OCI-LY7 (cell line): ENCODE measurements around the gene TMEM127. TPM values are rescaled to one million over a fixed set of nuclear protein-coding genes. Genes with fewer than 3 reads are reported as not detected.
A peak's percentile ranks its signal among the peaks of the same experiment; 100 is the strongest.

ENCODE experiments used
- BruUV-seq: library from RNA; stranded (reverse); fragments of 400-500 nt; replicated peaks from 2 replicates; lab custom pipeline; 2021; lab: Mats Ljungman, UMichigan
- CTCF ChIA-PET: fragments of 300-600 bp; sonication (Branson Sonifier 250); formaldehyde crosslinking; loops from one replicate; lab custom pipeline; 2022; ENCODE audit warnings: antibody characterized with exemption; ENCODE audit not compliant: unreplicated experiment; lab: Charles Lee
- POLR2A ChIA-PET: fragments of 300-600 bp; sonication (Branson Sonifier 250); formaldehyde crosslinking; loops from one replicate; lab custom pipeline; 2022; ENCODE audit warnings: antibody characterized with exemption; lab: Charles Lee
- DNase-seq: peaks from one replicate; pipeline ENCODE4 v3.0.0-alpha.2; 2015; ENCODE audit warnings: low spot score
- H2AFZ ChIP-seq: fragments of 200-600 bp; sonication (generic), shearing (Covaris generic); 2 replicates; pipeline ENCODE4 v1.6.1; 2014; ENCODE audit warnings: mild to moderate bottlenecking, antibody characterized with exemption, low read length, moderate library complexity
- H3K27ac ChIP-seq: fragments of 200-600 bp; sonication (generic); 2 replicates; pipeline ENCODE4 v1.5.1; 2014; ENCODE audit warnings: mixed run types, low read depth, mild to moderate bottlenecking, moderate library complexity, low read length, inconsistent platforms; ENCODE audit not compliant: poor library complexity, severe bottlenecking
- H3K36me3 ChIP-seq: fragments of 200-600 bp; sonication (generic); 2 replicates; pipeline ENCODE4 v1.6.1; 2014; ENCODE audit warnings: mild to moderate bottlenecking, antibody characterized with exemption, low read length, moderate library complexity, mixed read lengths; ENCODE audit not compliant: insufficient read depth
- H3K4me1 ChIP-seq: fragments of 200-600 bp; sonication (generic); 2 replicates; pipeline ENCODE4 v1.5.1; 2014; ENCODE audit warnings: mild to moderate bottlenecking, low read length; ENCODE audit not compliant: insufficient read depth, poor library complexity, severe bottlenecking
- H3K4me2 ChIP-seq: fragments of 200-600 bp; sonication (generic); 2 replicates; pipeline ENCODE4 v1.6.1; 2014; ENCODE audit warnings: mild to moderate bottlenecking, low read length
- H3K4me3 ChIP-seq: fragments of 200-600 bp; sonication (generic); 2 replicates; pipeline ENCODE4 v1.5.1; 2014; ENCODE audit warnings: mild to moderate bottlenecking, low read depth, low read length; ENCODE audit not compliant: poor library complexity, severe bottlenecking
- H3K79me2 ChIP-seq: fragments of 200-600 bp; sonication (generic); 2 replicates; pipeline ENCODE4 v1.6.1; 2016; ENCODE audit warnings: low read depth, mild to moderate bottlenecking, low read length, moderate library complexity, mixed read lengths; ENCODE audit not compliant: insufficient read depth
- H3K9me2 ChIP-seq: fragments of 200-600 bp; sonication (generic); 2 replicates; pipeline ENCODE4 v1.6.1; 2016; ENCODE audit warnings: mild to moderate bottlenecking, low read length, mixed read lengths; ENCODE audit not compliant: insufficient read depth
- H3K9me3 ChIP-seq: fragments of 200-600 bp; sonication (generic); 2 replicates; pipeline ENCODE4 v1.6.1; 2014; ENCODE audit warnings: mild to moderate bottlenecking, mixed run types, low read length, mixed read lengths
- H4K20me1 ChIP-seq: fragments of 200-600 bp; sonication (generic); 2 replicates; pipeline ENCODE4 v1.6.1; 2014; ENCODE audit warnings: mild to moderate bottlenecking, antibody characterized with exemption, low read length, moderate library complexity, mixed read lengths; ENCODE audit not compliant: insufficient read depth
- CTCF ChIP-seq: fragments of 200-600 bp; sonication (generic); conservative IDR thresholded peaks from 2 replicates; pipeline ENCODE4 v1.5.1; 2014; ENCODE audit warnings: mild to moderate bottlenecking, antibody characterized with exemption, low read length, moderate library complexity, mixed read lengths
- EZH2phosphoT487 ChIP-seq: fragments of 200-600 bp; sonication (generic); IDR thresholded peaks from 2 replicates; pipeline ENCODE4 v1.6.1; 2018; ENCODE audit warnings: low read depth, borderline replicate concordance, mild to moderate bottlenecking, mixed run types, antibody characterized with exemption, low read length, moderate library complexity, mixed read lengths
- intact Hi-C: fragments of 100-400 bp; cut with micrococcal nuclease; formaldehyde crosslinking; loops from one replicate; pipeline ENCODE4 v1.10.0; 2022; ENCODE audit not compliant: unreplicated experiment
- total RNA-seq, 2 experiments: library from RNA; depleted of rRNA in 1 of 2; stranded (reverse); fragments of >200 nt in 1 of 2; shearing (Covaris generic) in 1 of 2; gene quantifications; 2 replicates each; pipeline ENCODE4 v1.2.3, GENCODE V29; 2014 to 2022

TMEM127 gene
- total RNA-seq, 2 experiments from 2014 or later = 12.1 to 20.4 TPM

GRCh38 chr2:96267159-96267971, 1.6 kb upstream of the TMEM127 start:
- peak overlapping the region; percentile 77 for H3K4me2 ChIP-seq
- peaks cover 20% of the 10 kb centered on the region for H3K4me1 ChIP-seq
- H3K79me2 ChIP-seq = peaks cover 43% of the 10 kb centered on the region
- peaks cover 63% of the 10 kb centered on the region for H3K36me3 ChIP-seq
- peak overlapping the region; percentile 79 for H3K4me3 ChIP-seq
- no TSS peak for BruUV-seq
- H3K27ac ChIP-seq = no peak overlapping the region
- H4K20me1 ChIP-seq = peaks cover 13% of the 10 kb centered on the region
- intact Hi-C loops = loop anchor here (5.0 to 10.0 kb wide), 2 partner anchors 85 to 237 kb away; partner anchors contain the start of gene NEURL3
- ChIA-PET CTCF (interaction anchor here (0.9 kb wide), 1 partner anchor 93 kb away, joined by 4 read pairs; no protein-coding TSS in a partner anchor), POLR2A (interaction anchor here (0.6 to 1.2 kb wide), 7 partner anchors 17 to 92 kb away, joined by 3 to 6 read pairs (median 3); no protein-coding TSS in a partner anchor)
- no peak for TF ChIP-seq EZH2phosphoT487
- TF ChIP-seq CTCF = peak; percentile 75
- H2AFZ ChIP-seq = no peak overlapping the region
- peak; percentile 71 for DNase-seq
- H3K9me2 ChIP-seq = no peaks in the 10 kb centered on the region
- H3K9me3 ChIP-seq = no peaks in the 10 kb centered on the region

- POLR2A ChIA-PET = interaction anchor here (0.6 to 1.0 kb wide), 3 partner anchors 24 to 91 kb away, joined by 3 to 5 read pairs (median 3); no protein-coding TSS in a partner anchor
- no TSS peak for BruUV-seq
- CTCF ChIA-PET = interaction anchor here (0.7 to 1.2 kb wide), 4 partner anchors 32 to 273 kb away, joined by 3 to 5 read pairs (median 4); partner anchors contain the start of gene STARD7
- peak; percentile 53 for DNase-seq
- H3K4me2 ChIP-seq = peak overlapping the region; percentile 99
- no peak for TF ChIP-seq EZH2phosphoT487
- no peak for TF ChIP-seq CTCF
- H3K9me3 ChIP-seq = no peaks in the 10 kb centered on the region
- H3K27ac ChIP-seq = peak overlapping the region; percentile 62
- peak overlapping the region; percentile 20; the same call in 1 of the 2 replicates for H2AFZ ChIP-seq
- H3K4me1 ChIP-seq = peaks cover 30% of the 10 kb centered on the region
- intact Hi-C loops = loop anchor here (1.0 to 10.0 kb wide), 5 partner anchors 24 to 239 kb away; partner anchors contain the start of genes ASTL, DUSP2 and NEURL3
- H3K4me3 ChIP-seq = peak overlapping the region; percentile 79
- H4K20me1 ChIP-seq = peaks cover 13% of the 10 kb centered on the region
- no peaks in the 10 kb centered on the region for H3K9me2 ChIP-seq
- peaks cover 57% of the 10 kb centered on the region for H3K36me3 ChIP-seq
- peaks cover 51% of the 10 kb centered on the region for H3K79me2 ChIP-seq
Measured at GRCh38 chr2:96265349-96265839, 403 bp downstream of the TMEM127 start.
